Posterior vena cava (tissue), 2 donors: ENCODE measurements around the gene MAST2. TPM values are rescaled to one million over a fixed set of nuclear protein-coding genes. Genes with fewer than 3 reads are reported as not detected.
"Not testable (repeated sequence)": the region's sequence is repeated elsewhere in the genome, so short reads cannot be mapped to it uniquely, and the experiment has no call there.

Experiments
- DNase-seq: peaks from one replicate; pipeline ENCODE4 v3.0.0-alpha.2; 2020; ENCODE audit warnings: low spot score
- intact Hi-C, 2 donors: fragments of 100-400 bp; cut with DNase I; formaldehyde crosslinking; loops; one replicate each; pipeline versions ENCODE4 v1.14.1 to v1.14.2; 2022 to 2023
- total RNA-seq, 2 donors: library from RNA; stranded (reverse); fragmentation: NEBNext Ultra II Directional; extraction: Animal tissue kit (Norgen Biotek cat#: 25700); gene quantifications; one replicate each; pipeline ENCODE4 v1.2.1, GENCODE V29; 2021
- donor health status: DM: yes; HTN: yes; CAD: no.
- donor health status: DM: yes; HTN: yes; CAD: no.

MAST2 gene
- total RNA-seq, 2 donors from 2014 or later = 35.4 to 44.9 TPM

DNA sequence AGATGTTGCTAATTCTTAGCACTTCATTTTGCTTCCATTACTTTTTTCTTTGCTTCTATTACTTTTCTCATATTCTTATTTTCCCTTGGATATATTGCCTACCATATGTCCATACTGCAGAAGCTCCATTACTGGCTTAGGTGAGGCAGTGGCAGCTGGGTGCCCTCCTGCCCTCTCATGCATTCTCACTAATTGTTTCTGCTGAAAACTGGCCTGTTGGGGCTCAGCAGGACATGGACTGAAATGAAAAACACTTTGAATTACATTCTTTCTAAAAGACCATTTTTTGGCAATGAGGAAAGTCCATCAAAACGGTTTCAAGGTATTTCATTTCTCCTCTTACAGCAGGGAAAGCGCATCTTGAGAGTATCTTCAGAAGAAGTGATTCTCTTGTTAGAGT lies 122.9 kb downstream of the MAST2 start:
- no peak for DNase-seq

DNA sequence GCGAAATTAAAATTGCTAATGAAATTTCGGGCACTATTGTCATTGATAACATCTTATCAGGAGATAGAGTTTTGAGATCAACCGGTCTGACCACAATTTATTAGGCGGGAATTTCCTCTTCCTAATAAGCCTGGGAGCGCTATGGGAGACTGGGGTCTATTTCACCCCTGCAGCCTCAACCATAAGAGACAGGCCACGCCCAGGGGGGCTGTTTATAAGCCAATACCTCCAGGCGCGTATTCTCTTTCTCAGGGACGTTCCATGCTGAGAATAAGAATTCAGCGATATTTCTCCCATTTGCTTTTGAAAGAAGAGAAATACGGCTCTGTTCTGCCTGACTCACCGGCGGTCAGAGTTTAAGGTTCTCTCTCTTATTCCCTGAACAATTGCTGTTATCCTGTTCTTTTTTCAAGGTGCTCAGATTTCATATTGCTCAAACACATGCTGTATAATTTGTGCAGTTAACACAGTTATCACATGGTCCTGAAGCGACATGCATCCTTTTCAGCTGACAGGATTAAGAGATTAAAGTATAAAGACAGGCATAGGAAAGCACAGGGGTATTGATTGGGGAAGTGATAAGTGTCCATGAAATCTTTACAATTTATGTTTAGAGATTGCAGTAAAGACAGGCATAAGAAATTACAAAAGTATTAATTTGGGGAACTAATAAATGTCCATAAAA lies 124.0 kb downstream of the MAST2 start:
- DNase-seq, intact Hi-C loops: not testable (repeated sequence)

More for the DNA sequence above, 122.9 kb downstream of the MAST2 start:
- intact Hi-C loops = no loop called here

DNA sequence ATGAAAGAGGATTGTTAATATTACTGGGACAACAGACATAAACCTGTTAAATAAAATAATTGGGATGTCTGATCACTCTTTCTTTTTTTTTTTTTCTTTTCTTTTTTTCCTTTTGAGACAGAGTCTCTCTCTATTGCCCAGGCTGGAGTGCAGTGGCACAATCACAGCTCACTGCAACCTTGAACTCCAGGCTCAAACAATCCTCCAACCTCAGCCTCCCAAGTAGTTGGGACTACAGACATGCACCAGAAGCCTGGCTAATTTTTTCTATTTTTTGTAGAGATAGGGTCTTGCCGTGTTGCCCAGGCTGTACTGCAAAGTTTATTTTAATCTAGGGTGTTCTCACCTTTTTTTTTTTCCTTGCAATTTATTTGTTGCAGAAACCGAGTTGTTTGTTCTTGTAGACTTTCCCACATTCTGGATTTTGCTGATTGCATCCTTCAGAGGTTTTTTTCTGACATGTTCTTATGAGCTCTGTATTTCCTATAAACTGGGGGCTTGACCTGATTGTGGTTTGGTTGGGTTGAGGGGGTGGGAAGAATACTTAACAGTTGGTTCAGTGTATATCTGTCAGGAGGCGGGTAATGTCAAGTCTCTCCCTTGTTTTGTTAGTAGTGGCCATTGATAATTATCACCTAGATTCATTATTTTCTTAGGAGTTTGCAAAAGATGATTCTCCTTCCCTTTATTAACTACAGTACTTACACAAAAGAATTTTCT lies 125.2 kb downstream of the MAST2 start:
- DNase-seq = no peak
- intact Hi-C loops = no loop called here

DNA sequence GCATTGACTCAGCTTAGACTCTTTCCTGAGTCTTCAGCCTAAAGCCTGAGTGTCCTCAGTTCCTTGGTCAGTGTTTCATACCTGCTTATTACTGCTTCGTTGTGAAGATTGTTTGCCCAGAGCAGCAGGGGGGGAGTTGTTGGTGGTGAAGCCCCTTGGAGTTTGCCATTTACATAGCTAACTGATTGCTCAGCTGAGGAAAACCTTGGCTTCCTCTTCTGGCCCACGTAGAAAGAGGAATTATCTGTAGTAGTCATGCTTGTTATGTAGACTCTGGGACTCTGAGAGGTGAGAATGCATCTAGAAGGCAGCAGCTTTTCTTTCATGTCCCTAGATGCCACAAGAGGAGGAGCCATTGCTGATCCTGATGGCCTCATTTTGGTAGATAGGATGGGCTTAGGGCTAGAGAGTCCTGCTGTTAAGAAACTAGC lies 125.9 kb downstream of the MAST2 start:
- no peak for DNase-seq
- intact Hi-C loops = no loop called here

DNA sequence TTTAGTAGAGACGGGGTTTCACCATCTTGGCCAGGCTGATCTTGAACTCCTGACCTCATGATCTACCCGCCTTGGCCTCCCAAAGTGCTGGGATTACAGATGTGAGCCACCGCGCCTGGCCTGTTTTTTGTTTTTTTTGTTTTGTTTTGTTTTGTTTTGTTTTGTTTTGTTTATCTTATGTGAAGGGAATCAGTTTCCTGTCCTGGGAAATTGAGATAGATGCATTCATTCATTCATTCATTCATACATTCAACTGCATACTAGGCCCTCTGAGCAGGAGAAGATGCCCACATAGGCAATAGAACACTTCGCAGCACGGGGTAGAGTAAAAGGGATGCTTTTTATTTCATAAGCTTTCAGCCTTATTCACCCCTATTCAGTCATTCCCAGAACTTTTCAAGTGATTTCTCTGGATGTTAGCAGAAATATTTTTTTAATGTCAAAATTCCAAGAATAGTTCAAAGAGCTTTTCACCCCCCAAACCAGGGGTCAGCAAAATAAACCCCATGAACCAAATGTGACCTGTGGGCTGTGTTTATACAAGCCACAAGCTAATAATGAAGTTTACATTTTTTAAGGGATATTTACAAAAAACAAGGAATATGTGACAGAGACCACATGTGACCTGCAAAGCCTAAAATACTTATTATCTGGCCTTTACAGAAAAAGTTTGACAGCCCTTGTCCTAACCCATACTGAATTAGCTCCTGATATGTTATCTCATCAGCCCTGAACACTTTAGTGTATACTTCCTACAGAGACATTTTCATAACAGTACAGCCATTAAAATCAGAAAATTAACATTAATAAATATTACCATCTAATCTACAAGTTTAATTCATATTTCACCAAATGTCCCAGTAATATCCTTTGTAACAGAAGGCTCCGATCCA lies 127.1 kb downstream of the MAST2 start:
- intact Hi-C loops = no loop called here

DNA sequence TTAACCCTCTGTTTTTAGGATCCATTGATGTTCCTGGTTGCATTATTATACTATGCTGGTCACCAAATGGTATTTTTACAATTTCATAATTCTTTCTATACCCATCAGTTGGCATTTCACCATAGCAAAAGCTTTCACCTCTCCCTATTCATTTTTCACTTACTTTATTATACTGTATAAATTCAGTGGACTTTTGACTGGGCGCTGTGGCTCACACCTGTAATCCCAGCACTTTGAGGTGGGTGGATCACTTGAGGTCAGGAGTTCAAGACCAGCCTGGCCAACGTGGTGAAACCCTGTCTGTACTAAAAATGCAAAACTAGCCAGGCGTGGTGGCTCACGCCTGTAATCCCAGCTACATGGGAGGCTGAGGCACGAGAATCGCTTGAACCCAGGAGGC lies 128.8 kb downstream of the MAST2 start:
- intact Hi-C loops, DNase-seq: not testable (repeated sequence)

More for the DNA sequence above, 127.1 kb downstream of the MAST2 start:
- DNase-seq = no peak

DNA sequence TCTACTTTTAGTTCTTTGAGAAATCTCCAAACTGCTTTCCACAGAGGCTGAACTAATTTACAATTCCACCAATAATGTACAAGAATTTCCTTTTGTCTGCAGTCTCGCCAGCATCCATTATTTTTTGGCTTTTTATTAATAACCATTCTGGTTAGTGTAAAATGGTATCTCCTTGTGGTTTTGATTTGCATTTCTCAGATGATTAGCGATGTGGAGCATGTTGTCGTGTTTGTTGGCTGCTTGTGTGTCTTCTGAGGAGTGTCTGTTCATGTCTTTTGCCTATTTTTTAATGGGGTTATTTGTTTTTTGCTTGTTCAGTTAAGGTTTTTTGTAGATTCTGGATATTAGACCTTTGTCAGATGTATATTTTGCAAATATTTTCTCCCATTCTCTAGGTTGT lies 131.5 kb downstream of the MAST2 start:
- intact Hi-C loops = no loop called here
- no peak for DNase-seq

DNA sequence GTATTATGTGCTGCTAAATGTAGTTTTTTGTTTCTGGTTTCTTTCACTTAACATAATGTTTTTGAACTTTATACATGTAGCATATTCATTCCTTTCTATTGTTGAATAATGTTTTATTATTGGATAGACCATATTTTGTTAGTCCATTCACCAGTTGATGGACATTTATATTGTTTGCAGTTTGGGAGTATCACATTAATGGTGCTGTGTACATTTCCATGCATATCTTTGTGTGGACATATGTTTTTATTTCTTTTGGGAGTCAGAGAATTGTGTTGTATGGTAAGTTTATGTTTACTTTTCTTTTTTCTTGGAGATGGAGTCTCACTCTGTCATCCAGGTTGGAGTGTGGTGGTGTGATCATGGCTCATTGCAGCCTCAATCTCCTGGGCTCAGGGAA lies 134.6 kb downstream of the MAST2 start:
- DNase-seq = no peak
- intact Hi-C loops = no loop called here

DNA sequence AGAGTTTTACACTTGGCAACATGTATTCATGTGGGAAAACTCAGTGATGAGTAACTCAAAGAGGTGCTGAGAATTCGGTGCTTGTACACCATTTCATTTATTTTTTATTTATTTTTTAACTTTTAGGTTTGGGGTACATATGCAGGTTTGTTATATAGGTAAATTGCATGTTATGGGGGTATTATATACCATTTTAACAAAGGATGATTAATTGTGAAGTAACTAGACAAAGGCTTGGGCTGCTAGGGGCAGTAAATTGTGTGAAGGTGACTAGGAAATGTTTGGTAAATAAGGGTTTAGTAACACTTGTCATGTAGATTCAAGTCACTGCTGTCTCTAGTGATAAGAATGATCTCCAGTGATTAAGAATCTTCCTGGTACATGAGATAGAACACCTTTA lies 139.0 kb downstream of the MAST2 start:
- no peak for DNase-seq
- intact Hi-C loops = no loop called here

DNA sequence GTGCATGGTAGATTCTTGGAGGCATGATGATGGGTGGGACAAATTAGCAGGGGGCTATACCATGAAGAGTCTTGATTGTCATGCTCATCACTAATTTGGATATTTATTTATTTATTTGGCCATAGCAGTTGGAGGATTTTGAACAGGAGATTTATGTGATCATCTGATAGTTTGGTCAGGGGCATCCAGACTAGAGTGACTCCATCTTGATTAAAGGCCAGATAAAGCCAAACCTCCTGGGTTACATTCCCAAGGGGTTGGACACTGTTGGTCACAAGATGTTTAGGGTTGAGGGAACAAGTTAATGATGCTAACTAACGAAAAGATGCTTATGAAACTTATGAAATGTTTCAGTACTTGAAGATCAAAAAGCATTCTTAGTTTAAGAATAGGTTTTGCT lies 139.8 kb downstream of the MAST2 start:
- DNase-seq = no peak
- intact Hi-C loops = no loop called here

DNA sequence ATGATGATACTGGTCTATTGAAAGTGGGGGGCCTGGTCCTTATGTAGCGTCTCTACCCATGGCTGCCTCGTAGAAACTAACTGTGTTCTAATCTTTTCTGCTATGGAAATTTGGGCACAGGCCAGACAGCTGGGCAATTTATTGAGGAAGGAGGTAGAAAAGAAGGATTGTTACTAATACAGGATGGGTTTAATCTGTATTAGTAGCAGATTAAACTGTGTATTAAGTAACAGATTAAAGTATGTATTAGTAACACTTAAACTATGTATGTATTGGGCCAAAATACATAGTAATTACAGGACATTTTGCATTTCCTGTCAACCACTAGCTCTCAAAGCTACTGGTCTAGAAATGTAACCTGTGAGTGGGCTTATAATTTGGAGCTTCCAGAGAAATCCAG lies 142.0 kb downstream of the MAST2 start:
- intact Hi-C loops = no loop called here
- no peak for DNase-seq

DNA sequence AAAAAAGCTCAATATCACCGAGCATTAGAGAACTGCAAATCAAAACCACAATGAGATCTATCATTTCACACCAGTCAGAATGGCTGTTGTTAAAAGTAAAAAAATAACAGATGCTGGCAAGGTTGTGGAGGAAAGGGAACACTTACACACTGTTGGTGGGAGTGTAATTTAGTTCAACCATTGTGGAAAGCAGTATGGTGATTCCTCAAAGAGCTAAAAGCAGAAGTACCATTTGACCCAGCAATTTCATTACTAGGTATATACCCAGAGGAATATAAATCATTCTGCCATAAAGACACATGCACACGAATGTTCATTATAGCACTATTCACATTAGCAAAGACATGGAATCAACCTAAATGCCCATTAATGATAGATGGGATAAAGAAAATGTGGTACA lies 146.1 kb downstream of the MAST2 start:
- DNase-seq, intact Hi-C loops: not testable (repeated sequence)

DNA sequence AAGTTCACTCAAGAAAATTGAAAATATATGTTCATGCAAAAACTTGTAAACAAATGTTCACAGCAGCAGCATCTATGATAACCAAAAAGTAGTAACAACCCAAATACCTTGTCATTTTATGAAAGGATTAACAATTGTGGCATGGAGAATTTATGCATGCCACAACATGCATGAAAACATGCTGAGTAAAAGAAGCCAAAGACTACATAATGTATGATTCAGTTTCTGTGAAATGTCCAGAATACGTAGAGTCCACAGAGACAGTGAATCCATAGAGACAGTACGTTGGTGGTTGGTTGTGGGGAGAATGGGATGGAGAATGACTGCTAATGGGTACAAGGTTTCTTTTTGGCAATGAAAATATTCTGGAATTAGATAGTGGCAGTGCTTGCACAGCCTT lies 148.7 kb downstream of the MAST2 start:
- no peak for DNase-seq
- intact Hi-C loops = no loop called here

DNA sequence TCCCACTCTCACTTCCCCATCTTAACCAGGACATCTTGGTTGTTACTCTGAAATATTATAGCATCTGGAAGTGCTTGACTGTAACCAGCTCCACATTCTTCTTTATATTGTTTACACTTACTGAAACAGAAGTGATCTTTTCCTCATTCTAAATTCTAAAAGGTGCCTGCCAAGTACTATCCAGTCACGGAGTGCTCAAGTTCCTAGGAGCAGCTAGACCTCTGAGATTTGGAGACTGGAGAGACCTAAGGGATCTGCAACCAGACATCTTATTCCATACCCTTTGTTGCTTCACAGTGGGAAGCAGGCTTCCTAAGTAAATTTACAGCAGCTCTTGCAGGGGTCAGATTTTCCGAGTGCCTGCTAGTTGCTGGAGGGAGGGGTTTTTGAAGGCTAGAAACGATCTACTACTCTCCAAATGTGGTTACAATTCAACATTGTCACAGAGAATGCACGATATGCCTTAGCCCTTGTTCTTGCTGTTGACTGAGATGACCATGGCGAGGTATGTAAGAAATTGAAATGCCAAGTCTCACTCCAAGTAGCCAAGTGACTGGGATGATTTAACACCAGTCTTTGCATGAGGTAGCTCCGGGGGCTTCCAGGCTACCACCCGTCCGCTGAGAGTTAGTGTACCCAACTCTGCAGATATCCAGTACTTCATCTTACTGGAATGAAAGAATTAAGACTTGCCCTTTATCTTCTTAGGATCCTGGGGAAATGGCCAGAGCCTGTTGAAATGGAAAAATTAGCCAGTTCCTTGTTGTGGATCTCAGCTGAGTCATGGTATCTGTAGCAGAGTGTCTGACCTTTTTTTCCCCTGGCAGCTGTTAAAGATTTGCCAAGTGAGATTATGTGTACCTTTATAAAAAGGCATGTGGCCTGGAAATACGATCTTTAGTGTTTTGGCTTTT lies 150.8 kb downstream of the MAST2 start:
- intact Hi-C loops = no loop called here

DNA sequence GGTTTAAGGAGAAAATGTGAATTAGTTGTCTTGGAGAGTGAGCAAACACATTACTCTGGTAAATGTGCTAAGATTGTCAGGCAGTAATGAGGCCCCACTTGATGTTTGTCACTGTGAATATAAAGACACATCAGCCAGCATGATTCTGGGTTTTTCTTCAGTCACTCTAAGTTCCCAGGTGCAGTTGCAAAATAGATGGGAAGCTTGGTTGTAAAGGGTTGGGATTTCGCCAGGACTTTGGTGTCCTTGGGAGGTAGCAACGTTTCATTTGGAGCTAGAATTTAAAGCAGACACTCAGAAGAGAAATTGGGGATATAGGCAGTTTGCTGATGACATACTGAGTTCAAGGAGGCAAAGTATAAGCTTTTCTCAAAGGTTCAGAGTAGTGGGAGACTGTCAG lies 154.3 kb downstream of the MAST2 start:
- no peak for DNase-seq

More for the DNA sequence above, 150.8 kb downstream of the MAST2 start:
- no peak for DNase-seq

DNA sequence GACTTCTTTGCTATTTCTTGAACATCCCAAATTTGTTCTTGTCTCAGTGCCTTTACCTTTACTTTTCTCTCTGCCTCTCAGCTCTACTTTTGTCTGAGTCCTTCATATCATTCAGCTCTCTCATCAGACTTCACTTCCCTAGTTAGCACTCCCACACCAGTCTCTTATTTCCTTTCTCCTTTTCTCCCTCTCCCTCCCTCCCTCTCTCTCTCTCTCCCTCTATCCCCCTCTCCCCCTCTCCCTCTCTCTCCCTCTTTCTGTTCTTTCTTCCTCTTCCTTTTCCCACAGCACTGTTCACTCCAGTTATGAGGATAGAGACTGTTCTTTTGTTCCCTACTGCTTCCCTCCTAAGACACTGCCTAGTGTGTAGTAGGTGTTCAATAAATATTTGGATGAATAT lies 154.9 kb downstream of the MAST2 start:
- intact Hi-C loops = no loop called here
- no peak for DNase-seq

More for the DNA sequence above, 154.3 kb downstream of the MAST2 start:
- intact Hi-C loops = no loop called here

DNA sequence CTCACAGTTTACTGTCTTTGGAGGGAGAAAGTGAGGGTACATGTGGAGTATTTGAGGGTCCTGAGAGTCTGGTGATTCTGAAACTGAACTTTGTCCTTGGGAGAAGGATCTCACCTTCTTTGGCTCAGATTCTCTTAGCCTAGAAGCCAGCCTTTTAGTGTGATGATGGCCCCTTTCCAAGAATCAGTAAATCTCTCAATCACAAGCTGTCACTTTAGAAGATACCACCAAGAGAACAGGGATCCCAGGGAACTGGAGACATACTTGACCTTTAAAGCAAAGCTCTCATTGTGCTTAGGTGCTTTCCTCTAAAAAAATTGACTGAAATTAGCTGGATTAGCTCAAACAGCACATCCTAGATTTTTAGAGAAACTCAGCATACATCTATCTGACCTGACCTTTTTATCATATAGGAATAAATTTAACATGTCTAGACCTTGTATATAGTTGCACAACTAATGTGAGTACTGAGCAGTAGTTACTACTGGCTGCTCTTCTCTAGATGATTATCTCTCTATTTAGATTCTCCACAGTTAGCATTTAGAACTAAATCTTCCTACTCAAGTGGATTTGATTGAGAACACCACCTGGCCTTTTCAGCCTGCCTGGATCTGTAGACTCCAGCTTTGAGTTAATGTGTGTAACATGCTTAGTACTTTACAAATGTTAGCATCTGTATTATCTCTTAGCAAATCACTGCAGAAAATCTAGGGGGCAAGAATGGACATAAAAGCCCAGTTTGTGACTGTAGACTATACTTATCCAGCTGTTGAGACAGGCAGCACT lies 157.7 kb downstream of the MAST2 start:
- intact Hi-C loops = no loop called here
- DNase-seq = no peak

DNA sequence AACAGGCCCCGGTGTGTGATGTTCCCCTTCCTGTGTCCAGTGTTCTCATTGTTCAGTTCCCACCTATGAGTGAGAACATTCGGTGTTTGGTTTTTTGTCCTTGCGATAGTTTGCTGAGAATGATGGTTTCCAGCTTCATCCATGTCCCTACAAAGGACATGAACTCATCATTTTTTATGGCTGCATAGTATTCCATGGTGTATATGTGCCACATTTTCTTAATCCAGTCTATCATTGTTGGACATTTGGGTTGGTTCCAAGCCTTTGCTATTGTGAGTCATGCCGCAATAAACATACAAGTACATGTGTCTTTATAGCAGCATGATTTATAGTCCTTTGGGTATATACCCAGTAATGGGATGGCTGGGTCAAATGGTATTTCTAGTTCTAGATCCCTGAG lies 158.5 kb downstream of the MAST2 start:
- DNase-seq, intact Hi-C loops: not testable (repeated sequence)
